Cardiac muscle cell (in vitro differentiated cells and primary cell): Measurements from ENCODE around the gene ELAVL1. TPM values are rescaled to one million over a fixed set of nuclear protein-coding genes. Genes with fewer than 3 reads are reported as not detected.
"Not testable (repeated sequence)": the region's sequence is repeated elsewhere in the genome, so short reads cannot be mapped to it uniquely, and the experiment has no call there.

Experiments used
- DNase-seq, 2 donors: peaks; one replicate each; pipeline versions ENCODE4 v3.0.0 to v3.0.0-alpha.2; 2010 to 2017; ENCODE audit warnings: low read depth in 1 of 2, low spot score in 1 of 2
- H3K27ac ChIP-seq: fragments of 200-600 bp; sonication (generic); 2 replicates; pipeline ENCODE4 v1.5.1; 2016
- H3K27me3 ChIP-seq: fragments of 200-600 bp; sonication (generic); 2 replicates; pipeline ENCODE4 v1.6.0; 2016; ENCODE audit warnings: control low read depth
- H3K36me3 ChIP-seq: fragments of 200-600 bp; sonication (generic); 2 replicates; pipeline ENCODE4 v1.5.1; 2016; ENCODE audit warnings: control low read depth
- H3K4me1 ChIP-seq: fragments of 200-600 bp; sonication (generic); 2 replicates; pipeline ENCODE4 v1.8.1; 2017; ENCODE audit warnings: low read depth, mild to moderate bottlenecking, mixed run types
- H3K4me3 ChIP-seq: fragments of 200-600 bp; sonication (generic); 2 replicates; pipeline ENCODE4 v1.5.1; 2016; ENCODE audit warnings: mild to moderate bottlenecking
- H3K9me3 ChIP-seq: fragments of 200-600 bp; sonication (generic); 2 replicates; pipeline ENCODE4 v1.5.1; 2017; ENCODE audit warnings: low read depth, mild to moderate bottlenecking, control low read depth
- polyA plus RNA-seq: library from polyadenylated mRNA; unstranded; fragments of >200 nt; fragmentation: Nextera tagmentation; extraction: Ambion mirVana; gene quantifications from 2 replicates; pipeline ENCODE4 v1.2.1, GENCODE V29; 2016
- total RNA-seq: library from RNA; depleted of rRNA; stranded (reverse); fragments of >200 nt; gene quantifications from 2 replicates; pipeline ENCODE4 v1.2.3, GENCODE V29; 2016
- TF ChIP-seq, protein P1 (sequence below): IDR thresholded peaks from 2 replicates; pipeline ENCODE4 v1.5.1; 2012; ENCODE audit warnings: low read depth, mild to moderate bottlenecking, low read length

The ELAVL1 gene
- total and polyA plus RNA-seq, 2 experiments from 2014 or later, result 66.5 to 104 TPM

DNA sequence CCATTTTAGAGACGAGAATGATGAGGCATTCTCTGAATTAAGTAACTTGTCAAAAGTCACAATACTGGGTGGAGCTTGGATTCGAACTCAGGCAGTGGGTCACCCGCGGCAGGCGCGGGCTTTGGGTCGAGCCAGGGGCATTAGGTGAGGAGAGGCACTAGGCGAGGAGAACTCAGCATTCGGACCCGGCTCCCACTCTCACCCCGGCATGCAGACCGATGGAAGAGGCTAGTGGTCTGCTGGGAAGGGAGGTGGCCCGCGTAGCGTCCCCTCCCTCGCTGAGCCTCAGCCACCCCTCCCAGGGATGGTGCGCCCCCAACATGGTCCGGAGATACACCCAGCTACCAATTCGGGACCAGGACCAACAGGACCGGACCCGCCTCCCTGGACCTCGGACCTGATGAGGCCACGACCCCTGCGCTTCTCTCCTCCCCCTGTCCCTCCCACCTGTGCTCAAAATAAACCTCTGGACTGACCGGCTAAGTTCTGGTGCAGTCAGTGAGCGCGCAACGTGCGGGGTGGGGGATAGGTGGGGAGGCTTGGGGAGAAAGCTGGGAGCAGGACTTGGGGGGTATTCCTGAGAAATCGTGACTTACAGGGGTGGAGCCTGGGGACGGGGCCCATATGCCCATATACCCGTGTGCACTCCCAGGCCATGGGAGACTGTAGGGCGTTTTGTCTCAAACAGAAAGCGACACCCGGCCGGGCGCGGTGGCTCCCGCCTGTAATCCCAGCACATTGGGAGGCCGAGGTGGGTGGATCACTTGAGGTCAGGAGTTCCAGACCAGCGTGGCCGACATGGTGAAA is 86.6 kb downstream of the ELAVL1 start:
- TF ChIP-seq, protein P1, sequence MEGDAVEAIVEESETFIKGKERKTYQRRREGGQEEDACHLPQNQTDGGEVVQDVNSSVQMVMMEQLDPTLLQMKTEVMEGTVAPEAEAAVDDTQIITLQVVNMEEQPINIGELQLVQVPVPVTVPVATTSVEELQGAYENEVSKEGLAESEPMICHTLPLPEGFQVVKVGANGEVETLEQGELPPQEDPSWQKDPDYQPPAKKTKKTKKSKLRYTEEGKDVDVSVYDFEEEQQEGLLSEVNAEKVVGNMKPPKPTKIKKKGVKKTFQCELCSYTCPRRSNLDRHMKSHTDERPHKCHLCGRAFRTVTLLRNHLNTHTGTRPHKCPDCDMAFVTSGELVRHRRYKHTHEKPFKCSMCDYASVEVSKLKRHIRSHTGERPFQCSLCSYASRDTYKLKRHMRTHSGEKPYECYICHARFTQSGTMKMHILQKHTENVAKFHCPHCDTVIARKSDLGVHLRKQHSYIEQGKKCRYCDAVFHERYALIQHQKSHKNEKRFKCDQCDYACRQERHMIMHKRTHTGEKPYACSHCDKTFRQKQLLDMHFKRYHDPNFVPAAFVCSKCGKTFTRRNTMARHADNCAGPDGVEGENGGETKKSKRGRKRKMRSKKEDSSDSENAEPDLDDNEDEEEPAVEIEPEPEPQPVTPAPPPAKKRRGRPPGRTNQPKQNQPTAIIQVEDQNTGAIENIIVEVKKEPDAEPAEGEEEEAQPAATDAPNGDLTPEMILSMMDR, result no peak
- H3K36me3 ChIP-seq, result no peaks in the 10 kb centered on the region
- H3K27me3 ChIP-seq, result peaks cover 50% of the 10 kb centered on the region
- H3K9me3 ChIP-seq, result no peaks in the 10 kb centered on the region
- no peak overlapping the region for H3K27ac ChIP-seq
- H3K4me1 ChIP-seq, result peaks cover 5% of the 10 kb centered on the region
- no peak overlapping the region for H3K4me3 ChIP-seq
- DNase-seq, result no peak

DNA sequence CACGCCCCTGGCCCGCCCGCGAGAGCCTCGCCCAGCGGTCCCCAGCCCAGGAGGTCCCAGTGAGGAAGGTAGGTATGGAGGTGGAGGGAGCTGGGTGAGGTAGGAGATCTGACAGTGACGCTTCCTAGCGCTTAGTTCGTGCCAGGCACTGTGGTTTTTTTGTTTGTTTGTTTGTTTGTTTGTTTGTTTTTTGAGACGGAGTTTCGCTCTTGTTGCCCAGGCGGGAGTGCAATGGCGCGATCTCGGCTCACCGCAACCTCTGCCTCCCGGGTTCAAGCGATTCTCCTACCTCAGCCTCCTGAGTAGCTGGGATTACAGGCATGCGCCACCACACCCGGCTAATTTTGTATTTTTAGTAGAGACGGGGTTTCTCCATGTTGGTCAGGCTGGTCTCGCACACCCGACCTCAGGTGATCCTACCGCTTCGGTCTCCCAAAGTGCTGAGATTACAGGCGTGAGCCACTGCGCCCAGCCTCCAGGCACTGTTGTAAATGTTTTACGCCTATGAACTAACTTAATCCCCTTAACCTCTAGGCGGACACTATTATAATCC is 87.3 kb downstream of the ELAVL1 start:
- H3K27me3 ChIP-seq, result peaks cover 51% of the 10 kb centered on the region
- H3K27ac ChIP-seq, H3K4me1 ChIP-seq, DNase-seq, H3K9me3 ChIP-seq, H3K36me3 ChIP-seq: not testable (repeated sequence)
- H3K4me3 ChIP-seq, result peak overlapping the region; percentile 29

DNA sequence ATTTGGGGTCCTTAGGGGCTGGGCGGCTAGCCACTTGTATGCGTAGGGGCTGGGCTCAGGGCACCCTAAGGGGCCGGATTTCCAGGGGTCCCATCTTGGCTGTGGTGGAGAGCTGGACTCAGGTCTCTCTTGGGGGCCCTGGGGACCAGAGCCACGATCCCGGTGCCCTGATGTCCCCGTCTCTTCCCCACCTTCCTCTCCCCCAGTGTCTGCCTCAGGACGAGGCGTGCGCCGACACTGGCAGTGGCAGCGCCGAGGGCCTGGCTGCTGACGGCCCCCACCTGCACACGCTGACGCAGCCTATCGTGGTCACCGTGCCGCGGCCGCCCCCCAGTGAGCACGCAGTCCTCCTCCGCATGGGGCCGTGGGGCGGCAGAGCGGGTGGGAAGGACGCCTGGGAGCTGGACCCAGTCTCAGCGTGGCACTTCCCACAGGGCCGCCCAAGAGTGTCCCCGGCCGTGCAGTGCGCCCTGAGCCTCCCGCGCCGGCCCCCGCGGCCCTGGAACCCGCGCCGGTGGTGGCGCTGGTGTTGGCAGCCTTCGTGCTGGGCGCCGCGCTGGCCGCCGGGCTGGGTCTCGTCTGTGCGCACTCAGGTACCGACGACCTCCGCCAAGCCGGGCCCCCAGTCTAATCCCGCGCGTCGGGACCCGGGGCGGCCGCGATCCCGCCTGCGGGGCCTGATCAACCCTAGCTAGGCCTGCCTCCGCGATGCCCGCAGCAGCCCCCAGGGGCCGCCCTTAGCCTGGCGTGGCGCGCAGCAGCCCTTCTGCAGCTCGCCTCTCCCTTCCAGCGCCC is 88.0 kb downstream of the ELAVL1 start:
- Histone ChIP-seq H3K27ac (no peak overlapping the region), H3K9me3 (no peaks in the 10 kb centered on the region), H3K27me3 (peaks cover 51% of the 10 kb centered on the region), H3K4me1 (peaks cover 5% of the 10 kb centered on the region), H3K36me3 (peaks cover 1% of the 10 kb centered on the region), H3K4me3 (peak overlapping the region; percentile 29)
- DNase-seq, result peak; percentile 64 to 80
- TF ChIP-seq, protein P1, result peak; percentile 67

DNA sequence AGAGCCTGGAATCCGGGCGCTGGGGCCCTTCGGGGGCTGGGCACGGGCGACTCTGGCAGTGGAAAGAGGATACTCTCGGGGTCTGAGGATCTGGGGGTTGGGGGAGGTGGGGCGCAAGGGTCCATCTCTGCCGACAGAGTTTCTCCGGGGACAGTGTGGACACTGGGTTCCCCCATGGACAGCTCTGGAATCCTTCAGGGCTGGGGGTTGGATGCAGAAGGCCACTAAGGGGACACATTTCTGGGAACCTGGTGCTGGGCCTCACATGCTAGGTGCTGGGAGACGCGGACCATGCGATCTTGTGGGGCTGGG is 88.5 kb downstream of the ELAVL1 start:
- DNase-seq, result no peak
- H3K27me3 ChIP-seq, result peaks cover 51% of the 10 kb centered on the region
- H3K4me3 ChIP-seq, result peak overlapping the region; percentile 29
- TF ChIP-seq, protein P1, result no peak
- H3K36me3 ChIP-seq, result peaks cover 7% of the 10 kb centered on the region
- no peak overlapping the region for H3K27ac ChIP-seq
- H3K9me3 ChIP-seq, result no peaks in the 10 kb centered on the region
- peaks cover 5% of the 10 kb centered on the region for H3K4me1 ChIP-seq

DNA sequence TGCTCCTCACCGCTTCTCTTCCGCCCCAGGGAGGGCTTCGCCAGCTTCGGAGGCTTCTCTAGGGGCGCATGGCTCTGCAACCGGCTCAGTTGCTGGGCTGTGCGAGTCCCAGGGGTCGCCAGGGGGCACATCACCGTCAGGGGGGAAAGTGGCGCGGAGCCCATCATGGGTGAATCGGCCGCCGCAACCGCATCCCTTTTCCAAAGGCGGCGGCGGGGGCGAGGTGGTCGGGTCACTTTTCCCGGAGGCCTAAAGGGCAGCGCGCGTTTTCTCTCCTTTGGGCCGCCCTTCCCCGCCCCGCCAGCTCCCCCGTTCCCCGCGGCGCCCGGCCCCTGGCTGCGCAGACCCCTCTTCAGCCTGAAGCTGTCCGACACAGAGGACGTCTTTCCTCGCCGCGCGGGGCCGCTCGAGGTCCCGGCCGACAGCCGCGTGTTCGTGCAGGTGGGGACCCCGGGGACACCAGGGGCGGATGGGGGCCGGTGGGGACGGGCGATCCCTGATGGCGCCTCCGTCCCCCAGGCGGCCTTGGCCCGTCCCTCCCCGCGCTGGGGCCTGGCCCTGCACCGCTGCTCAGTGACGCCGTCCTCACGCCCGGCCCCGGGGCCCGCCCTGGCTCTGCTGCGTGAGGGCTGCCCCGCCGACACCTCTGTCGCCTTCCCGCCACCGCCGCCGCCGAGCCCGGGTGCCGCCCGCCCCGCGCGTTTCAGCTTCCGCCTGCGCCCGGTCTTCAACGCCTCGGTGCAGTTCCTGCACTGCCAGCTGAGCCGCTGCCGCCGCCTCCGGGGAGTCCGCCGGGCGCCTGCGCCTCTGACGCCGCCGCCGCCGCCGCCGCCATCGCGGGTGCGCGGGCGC is 89.1 kb downstream of the ELAVL1 start:
- H3K4me3 ChIP-seq, result peak overlapping the region; percentile 29
- peak in 1 of 2 donors; percentile 34 for DNase-seq
- peaks cover 5% of the 10 kb centered on the region for H3K4me1 ChIP-seq
- H3K27me3 ChIP-seq, result peaks cover 51% of the 10 kb centered on the region
- no peaks in the 10 kb centered on the region for H3K9me3 ChIP-seq
- no peak overlapping the region for H3K27ac ChIP-seq
- peaks cover 13% of the 10 kb centered on the region for H3K36me3 ChIP-seq
- TF ChIP-seq, protein P1, result no peak
